LoVo (cell line): ENCODE data around the gene LIN7B.
"Not testable (repeated sequence)": the region's sequence is repeated elsewhere in the genome, so short reads cannot be mapped to it uniquely, and the experiment has no call there.

ENCODE experiments used
- DNase-seq: peaks from one replicate; pipeline ENCODE4 v3.0.0-alpha.2; 2016; ENCODE audit warnings: low spot score

The LIN7B gene

DNA sequence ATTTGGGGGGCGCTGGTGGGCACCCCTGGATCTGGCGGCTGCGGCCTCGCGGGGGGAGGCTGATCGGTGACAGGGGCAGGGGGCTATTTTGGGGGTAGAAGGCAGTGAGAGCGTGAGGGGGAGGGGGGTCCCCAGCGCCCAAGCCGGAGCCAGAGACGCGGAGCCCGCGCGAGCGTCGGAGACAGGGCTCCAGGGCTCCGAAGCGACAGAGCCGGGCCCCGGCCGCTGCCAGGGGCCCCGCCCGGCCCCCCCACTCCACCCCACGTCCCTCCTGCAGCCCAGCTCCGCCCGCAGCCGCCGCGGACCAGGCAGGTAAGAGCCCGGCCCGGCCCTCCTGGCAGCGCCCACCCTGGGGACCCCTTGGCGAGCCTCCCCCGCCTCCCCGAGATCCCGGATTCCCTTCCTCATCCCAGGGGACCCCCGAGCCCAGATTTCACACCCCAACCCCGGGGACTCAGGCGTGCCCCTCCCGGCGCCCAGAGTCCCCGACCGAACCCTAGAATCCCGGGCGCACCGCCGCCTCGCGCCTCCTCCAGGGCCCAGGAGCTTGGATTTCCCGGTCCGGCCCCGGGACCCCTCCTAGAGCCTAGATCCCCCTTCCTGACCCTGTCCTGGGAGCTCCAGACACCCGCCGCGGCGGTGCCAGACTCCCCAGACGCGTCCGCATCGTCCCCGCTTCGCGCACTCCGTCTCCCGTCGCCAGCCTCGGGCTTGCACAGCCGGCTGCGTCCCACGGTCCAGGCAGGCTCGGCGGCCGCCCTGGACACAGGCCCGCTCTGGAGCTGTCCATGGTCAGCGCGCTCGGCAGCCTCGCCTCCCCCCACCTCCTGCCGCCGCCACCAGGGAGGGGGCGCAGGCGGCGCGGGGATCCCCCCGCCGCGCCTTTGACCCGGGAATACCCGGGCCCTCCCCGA lies 5.5 kb downstream of the LIN7B start, which contains the start of gene PPFIA3:
Gene PPFIA3, plus strand, starts transcription at position 134 of the 914 bp plus-strand sequence. CDS start 8,330 bp downstream, outside the sequence.
- peak; percentile 31 for DNase-seq

GRCh38 chr19:49120325-49120683 lies 6.1 kb downstream of the LIN7B start:
- no peak for DNase-seq

DNA sequence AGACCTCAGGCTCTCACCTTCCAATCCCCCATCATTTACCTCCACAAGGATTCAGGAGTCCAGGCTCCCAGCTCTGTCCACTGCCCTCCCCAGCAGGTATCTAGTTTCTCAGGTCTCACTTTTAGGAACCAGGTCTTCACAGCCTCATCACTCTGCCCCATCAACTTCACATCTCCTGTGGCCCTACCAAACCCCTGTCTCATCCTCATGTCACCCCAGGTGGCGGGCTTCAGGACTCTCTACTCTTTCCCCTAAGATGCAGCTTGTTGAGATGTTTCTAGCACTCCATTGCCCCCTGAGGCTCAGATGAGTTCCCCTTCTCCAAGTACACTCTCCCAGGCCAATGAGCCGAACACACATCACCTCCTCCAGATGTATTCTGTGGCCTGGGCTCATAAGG lies 6.7 kb downstream of the LIN7B start:
- DNase-seq, result no peak

DNA sequence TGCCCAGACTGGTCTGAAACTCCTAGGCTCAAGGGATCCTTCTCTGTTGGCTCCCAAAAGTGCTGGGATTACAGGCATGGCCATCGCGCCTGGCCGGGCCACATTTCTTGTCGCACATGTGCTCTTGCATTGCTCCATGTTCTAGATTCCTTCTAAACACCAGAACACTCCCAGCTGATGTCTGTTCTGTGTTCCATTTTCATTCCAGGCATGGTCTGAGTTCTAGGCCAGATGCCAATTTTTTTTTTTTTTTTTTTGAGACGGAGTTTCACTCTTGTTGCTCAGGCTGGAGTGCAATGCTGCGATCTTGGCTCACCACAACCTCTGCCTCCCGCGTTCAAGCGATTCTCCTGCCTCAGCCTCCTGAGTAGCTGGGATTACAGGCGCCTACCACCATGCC lies 7.7 kb downstream of the LIN7B start:
- not testable (repeated sequence) for DNase-seq

DNA sequence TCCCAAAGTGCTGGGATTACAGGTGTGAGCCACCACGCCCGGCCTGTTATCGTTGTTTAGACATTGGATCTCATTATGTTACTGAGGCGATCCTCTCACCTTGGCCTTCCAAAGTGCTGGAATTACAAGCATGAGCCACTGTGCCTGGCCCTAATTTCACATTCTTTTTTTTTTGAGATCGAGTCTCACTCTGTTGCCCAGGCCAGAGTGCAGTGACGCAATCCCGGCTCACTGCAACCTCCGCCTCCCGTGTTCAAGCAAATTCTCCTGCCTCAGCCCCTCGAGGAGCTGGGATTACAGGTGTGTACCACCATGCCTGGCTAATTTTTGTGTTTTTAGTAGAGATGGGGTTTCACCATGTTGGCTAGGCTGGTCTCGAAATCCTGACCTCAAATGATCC lies 9.1 kb downstream of the LIN7B start:
- DNase-seq, result not testable (repeated sequence)

DNA sequence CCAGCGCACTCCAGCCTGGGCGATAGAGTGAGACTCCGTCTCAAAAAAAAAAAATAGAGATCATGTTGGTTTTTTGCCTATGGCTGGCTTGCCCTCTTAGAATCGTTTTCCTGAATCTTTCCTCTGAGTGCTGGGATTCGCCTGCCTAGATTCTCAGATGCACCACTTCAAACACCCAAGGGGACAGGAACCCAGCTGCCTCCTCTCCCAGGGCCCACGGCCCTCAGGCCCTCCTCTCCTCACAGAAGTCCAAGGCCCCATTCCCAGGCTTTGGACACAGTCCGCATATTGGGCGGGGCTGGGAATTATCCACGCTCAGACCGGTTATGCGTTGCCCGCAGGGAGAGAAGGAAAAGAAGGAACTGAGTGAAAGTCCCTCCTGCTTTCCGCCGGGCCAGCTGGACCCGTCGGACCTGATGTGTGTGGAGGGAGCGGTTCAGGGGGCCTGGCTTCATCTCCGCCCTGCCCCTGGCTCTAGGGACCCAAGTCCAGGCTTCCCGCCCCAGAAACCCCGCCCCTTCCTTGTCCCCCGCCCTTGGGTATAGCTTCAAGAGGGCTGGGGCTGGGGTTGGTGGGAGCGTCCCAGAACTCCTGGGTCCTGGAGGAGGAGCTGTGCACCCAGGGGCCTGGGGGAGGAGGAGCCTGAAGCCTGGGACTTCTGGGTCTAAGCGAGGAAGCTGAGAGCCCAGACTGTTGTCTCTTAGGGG lies 11.0 kb downstream of the LIN7B start:
- no peak for DNase-seq

GRCh38 chr19:49126575-49126974 lies 12.4 kb downstream of the LIN7B start:
- no peak for DNase-seq

DNA sequence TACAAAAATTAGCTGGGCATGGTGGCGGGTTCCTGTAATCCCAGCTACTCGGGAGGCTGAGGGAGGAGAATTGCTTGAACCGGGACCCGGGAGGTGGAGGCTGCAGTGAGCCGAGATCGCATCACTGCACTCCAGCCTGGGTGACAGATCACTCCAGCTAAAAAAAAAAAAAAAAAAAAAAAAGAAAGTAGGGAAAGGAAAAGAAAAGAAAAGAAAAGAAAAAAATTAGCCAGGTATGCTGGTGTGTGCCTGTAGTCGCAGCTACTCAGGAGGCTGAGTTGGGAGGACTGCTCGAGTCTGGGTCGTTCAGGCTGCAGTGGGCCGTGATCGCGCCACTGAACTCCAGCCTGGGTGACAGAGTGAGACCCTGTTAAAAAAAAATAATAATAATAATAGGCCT lies 13.1 kb downstream of the LIN7B start:
- DNase-seq, result not testable (repeated sequence)

DNA sequence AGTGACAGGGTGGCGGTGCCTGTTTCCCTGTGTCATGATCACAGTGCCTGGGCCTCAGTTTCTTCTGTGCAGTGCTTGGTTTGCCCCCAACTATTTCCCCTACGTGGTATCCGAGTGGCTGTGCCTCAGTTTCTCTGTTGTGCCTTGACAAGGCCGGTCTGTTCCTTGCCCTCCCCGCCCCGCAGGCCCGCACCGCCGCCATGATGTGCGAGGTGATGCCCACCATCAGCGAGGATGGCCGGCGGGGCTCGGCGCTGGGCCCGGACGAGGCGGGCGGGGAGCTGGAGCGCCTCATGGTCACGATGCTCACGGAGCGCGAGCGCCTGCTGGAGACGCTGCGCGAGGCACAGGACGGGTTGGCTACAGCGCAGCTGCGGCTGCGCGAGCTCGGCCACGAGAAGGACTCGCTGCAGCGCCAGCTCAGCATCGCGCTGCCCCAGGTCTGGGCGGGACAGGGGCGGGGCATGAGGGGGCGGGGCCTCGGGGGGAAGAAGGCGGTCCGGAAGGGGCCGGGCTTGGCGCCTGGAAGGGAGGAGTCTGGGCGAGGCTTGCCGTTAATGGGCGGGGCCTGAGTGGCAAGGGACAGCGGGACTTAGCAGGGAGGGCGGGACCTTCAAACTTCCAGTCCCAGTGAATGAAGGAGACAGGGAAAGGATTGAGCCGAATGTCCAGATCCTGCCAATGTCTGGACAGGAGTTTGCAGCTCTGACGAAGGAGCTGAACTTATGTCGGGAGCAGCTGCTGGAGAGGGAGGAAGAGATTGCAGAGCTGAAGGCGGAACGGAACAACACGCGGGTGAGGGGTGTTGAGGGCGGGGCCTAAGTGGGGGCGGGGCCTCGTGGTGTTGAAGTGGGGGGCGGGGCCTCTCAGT lies 13.7 kb downstream of the LIN7B start:
- peak; percentile 97 for DNase-seq

DNA sequence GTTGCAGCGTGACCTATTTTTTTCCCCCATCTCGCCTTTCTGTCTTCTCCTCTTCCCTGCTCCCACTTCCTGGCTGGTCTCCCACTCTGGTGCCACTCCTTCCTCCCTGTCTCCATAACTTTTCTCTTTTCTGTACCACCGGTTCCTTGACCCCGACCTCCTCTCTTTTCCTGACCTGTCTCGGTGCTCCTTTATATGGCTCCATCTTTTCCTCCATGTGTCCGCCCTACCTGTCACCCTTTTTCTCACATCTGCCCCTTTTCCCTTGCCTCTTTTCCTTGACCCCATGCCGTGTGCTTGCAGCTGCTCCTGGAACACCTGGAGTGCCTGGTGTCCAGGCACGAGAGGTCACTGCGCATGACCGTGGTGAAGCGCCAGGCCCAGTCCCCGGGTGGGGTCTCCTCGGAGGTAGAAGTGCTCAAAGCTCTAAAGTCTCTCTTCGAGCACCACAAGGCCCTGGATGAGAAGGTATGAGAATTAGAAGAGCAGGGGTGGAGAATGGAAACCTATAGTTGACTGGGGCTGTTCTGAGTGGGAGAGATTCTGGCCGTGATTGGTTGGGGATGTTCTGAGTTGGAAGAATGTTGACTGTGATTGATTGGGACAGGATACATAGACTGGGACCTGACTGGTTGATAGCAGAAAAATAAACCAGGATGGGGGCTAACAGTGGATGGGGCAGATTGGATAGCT lies 14.5 kb downstream of the LIN7B start:
- no peak for DNase-seq

GRCh38 chr19:49129238-49129583 lies 15.0 kb downstream of the LIN7B start:
- no peak for DNase-seq

GRCh38 chr19:49130325-49130724 lies 16.2 kb downstream of the LIN7B start:
- DNase-seq, result no peak

DNA sequence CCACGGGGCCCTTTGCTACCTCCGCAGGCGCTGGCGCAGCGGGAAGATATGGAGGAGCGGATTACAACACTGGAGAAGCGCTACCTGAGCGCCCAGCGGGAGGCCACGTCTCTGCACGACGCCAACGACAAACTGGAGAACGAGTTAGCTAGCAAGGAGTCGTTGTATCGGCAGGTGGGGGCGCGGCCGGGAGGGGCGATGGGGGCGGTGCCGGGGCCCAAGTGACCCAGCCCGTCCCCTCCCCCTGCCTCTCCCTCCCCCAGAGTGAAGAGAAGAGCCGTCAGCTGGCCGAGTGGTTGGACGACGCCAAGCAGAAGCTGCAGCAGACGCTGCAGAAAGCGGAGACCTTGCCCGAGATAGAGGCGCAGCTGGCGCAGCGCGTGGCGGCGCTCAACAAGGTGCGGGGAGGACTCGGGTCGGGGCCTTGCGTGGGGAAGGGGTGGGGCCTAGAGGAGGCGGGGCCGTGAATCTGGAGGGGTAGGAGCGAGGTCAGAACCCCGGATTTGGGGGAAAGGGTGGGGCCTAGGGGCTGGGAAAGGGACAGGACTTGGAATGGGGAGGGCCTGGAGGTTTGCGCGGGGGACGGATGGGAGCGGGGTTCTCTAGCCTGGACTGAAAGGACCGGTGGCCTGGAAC lies 18.9 kb downstream of the LIN7B start:
- DNase-seq, result no peak

DNA sequence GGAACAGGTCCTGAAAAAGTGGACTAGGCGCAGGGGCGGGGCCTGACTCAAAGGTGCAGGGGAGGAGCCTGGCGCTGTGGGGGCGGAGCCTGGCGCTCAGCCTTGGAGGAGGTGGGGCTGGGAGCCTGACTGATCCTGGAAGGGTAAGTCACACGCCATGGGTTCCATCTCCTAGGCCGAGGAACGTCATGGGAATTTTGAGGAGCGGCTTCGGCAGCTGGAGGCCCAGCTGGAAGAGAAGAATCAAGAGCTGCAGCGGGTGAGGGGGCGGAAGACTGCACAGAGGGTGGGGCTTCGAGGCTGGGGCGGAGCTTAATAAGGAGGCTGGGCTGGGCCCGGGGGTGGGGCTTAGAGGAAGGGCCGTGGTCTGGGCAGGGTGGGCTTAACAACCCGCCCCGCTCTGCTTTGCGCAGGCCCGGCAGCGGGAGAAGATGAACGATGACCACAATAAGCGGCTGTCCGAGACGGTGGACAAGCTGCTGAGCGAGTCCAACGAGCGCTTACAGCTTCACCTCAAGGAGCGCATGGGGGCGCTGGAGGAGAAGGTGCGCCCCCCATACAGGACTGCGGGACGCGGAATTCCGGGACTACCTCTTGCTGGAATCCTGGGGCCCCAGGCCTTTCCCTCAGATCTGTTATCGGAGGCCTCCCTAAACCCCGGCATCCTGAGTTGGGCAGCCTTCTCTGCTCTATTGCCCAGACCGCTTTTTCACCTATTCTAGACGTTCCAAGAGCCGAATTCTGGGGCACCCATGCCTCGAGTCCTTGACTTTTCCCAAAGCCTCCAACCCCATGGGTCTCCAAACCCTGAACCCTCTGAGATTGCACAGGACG lies 19.7 kb downstream of the LIN7B start:
- no peak for DNase-seq

GRCh38 chr19:49135686-49136085 lies 21.5 kb downstream of the LIN7B start:
- DNase-seq, result no peak

DNA sequence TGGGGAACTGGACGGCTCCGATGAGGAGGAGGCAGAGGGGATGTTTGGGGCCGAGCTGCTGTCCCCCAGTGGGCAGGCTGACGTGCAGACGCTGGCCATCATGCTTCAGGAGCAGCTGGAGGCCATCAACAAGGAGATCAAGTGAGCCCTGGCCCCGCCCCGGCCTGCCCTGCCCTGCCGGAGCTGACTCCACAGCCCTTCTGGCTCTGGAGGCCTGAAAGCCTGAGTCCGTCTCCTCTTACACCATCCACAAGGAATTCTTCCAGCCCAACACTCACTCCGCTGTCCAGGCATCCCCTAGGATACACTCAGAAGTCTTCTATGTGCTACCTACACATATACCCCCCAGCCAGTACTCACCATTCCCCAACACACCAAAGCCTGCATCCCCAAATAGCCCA lies 22.6 kb downstream of the LIN7B start:
- DNase-seq, result no peak

- no peak for DNase-seq
Measured at GRCh38 chr19:49140951-49141350, 26.8 kb downstream of the LIN7B start.

GRCh38 chr19:49141352-49141751 lies 27.2 kb downstream of the LIN7B start:
- no peak for DNase-seq

- no peak for DNase-seq
Measured at GRCh38 chr19:49142866-49143335, 28.7 kb downstream of the LIN7B start.
